ENCODE results near the gene C19orf67.
A peak's percentile ranks its signal among the peaks of the same experiment; 100 is the strongest.

Gene C19orf67

DNA sequence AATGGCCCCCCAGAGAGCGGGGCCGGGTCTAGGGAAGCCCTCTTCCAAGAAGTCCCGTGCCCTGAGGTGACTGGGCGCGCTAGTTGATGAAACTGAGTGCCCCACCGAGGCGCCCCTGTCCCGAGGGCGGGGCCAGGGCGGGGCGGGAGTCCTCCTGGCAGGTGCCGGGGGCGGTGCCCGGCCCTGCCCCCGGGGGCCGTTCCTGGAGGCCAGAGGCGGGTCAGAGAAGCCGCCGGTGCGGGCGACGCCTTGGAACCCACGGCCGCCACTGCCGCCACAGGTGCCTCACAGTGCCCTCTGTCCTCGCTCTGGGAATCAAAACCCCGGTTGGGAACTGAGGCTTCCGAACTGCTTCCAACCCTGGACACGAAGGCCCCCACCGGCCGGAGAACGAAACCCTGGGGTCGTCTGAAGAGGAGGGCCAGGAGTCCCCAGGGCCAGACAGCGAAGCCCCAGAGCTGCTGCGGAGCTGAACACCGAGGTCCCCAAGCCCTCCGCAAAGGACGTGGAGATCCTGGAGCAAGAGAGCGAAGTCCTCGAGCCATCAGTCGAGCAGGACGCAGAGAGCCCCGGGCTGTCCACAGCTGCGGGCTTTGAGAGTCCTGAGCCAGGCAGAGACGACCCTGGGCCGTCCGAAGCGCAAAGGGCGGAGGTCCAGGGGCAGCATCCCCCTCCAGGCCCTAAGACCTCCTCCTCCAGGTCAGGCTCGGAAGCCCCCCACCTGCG lies 12.9 kb downstream of the C19orf67 start, which contains the start of gene MISP3 (continued):
- TF ChIP-seq, protein P1, sequence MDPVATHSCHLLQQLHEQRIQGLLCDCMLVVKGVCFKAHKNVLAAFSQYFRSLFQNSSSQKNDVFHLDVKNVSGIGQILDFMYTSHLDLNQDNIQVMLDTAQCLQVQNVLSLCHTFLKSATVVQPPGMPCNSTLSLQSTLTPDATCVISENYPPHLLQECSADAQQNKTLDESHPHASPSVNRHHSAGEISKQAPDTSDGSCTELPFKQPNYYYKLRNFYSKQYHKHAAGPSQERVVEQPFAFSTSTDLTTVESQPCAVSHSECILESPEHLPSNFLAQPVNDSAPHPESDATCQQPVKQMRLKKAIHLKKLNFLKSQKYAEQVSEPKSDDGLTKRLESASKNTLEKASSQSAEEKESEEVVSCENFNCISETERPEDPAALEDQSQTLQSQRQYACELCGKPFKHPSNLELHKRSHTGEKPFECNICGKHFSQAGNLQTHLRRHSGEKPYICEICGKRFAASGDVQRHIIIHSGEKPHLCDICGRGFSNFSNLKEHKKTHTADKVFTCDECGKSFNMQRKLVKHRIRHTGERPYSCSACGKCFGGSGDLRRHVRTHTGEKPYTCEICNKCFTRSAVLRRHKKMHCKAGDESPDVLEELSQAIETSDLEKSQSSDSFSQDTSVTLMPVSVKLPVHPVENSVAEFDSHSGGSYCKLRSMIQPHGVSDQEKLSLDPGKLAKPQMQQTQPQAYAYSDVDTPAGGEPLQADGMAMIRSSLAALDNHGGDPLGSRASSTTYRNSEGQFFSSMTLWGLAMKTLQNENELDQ (tag by site-specific recombination; IDR thresholded peaks at IDR 0.05; ENCODE audit: low read depth), result no peak
- no peak for TF ChIP-seq GLI2 (tag by site-specific recombination; IDR thresholded peaks at IDR 0.05; ENCODE audit: borderline replicate concordance, low read depth)
- peak; percentile 26; the same call in 1 of the 2 replicates for TF ChIP-seq ZNF2 (tag by site-specific recombination; IDR thresholded peaks at IDR 0.05)
- peak; percentile 59 for TF ChIP-seq GLIS1 (tag by site-specific recombination; IDR thresholded peaks at IDR 0.05)
- TF ChIP-seq ZNF433 (tag by site-specific recombination; IDR thresholded peaks at IDR 0.05; ENCODE audit: low read depth), result no peak
- no peak for TF ChIP-seq ZNF670 (tag by site-specific recombination; IDR thresholded peaks at IDR 0.05; ENCODE audit: low read depth)
- no peak for TF ChIP-seq TRIM28 (IDR thresholded peaks at IDR 0.05; ENCODE audit: borderline replicate concordance, low read length)
- no peak for TF ChIP-seq ZNF37A (tag by site-specific recombination; IDR thresholded peaks at IDR 0.05)
- TF ChIP-seq ZNF600 (tag by site-specific recombination; IDR thresholded peaks at IDR 0.05), result peak; percentile 17; the same call in 1 of the 2 replicates
- peak; percentile 80 for TF ChIP-seq ZBTB17 (tag by site-specific recombination; IDR thresholded peaks at IDR 0.05)
- TF ChIP-seq, protein P2, sequence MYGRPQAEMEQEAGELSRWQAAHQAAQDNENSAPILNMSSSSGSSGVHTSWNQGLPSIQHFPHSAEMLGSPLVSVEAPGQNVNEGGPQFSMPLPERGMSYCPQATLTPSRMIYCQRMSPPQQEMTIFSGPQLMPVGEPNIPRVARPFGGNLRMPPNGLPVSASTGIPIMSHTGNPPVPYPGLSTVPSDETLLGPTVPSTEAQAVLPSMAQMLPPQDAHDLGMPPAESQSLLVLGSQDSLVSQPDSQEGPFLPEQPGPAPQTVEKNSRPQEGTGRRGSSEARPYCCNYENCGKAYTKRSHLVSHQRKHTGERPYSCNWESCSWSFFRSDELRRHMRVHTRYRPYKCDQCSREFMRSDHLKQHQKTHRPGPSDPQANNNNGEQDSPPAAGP (tag by site-specific recombination; IDR thresholded peaks at IDR 0.05), result peak; percentile 16
- no peak for TF ChIP-seq ZFP41 (tag by site-specific recombination; IDR thresholded peaks at IDR 0.05; ENCODE audit: borderline replicate concordance)
- TF ChIP-seq ZNF292 (tag by site-specific recombination; IDR thresholded peaks at IDR 0.05; ENCODE audit: borderline replicate concordance, low read depth), result no peak
- TF ChIP-seq ZFP69B (tag by site-specific recombination; IDR thresholded peaks at IDR 0.05), result no peak
- no peak for TF ChIP-seq YY1 (tag by site-specific recombination; IDR thresholded peaks at IDR 0.05)
- TF ChIP-seq ZNF274 (IDR thresholded peaks at IDR 0.05; ENCODE audit: low read length), result no peak
- TF ChIP-seq ZNF274 (tag by site-specific recombination; IDR thresholded peaks at IDR 0.05; ENCODE audit: borderline replicate concordance), result no peak
- TF ChIP-seq PRDM1 (tag by site-specific recombination; IDR thresholded peaks at IDR 0.05), result no peak
- TF ChIP-seq GFI1B (tag by site-specific recombination; IDR thresholded peaks at IDR 0.05), result no peak
- TF ChIP-seq ZNF777 (tag by site-specific recombination; IDR thresholded peaks at IDR 0.05; ENCODE audit: borderline replicate concordance), result no peak
- TF ChIP-seq, protein P3, sequence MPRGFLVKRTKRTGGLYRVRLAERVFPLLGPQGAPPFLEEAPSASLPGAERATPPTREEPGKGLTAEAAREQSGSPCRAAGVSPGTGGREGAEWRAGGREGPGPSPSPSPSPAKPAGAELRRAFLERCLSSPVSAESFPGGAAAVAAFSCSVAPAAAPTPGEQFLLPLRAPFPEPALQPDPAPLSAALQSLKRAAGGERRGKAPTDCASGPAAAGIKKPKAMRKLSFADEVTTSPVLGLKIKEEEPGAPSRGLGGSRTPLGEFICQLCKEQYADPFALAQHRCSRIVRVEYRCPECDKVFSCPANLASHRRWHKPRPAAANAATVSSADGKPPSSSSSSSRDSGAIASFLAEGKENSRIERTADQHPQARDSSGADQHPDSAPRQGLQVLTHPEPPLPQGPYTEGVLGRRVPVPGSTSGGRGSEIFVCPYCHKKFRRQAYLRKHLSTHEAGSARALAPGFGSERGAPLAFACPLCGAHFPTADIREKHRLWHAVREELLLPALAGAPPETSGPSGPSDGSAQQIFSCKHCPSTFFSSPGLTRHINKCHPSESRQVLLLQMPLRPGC (tag by site-specific recombination; IDR thresholded peaks at IDR 0.05), result no peak
- TF ChIP-seq BCL11B (tag by site-specific recombination; IDR thresholded peaks at IDR 0.05; ENCODE audit: low read depth), result peak; percentile 47; the same call in 1 of the 2 replicates
- TF ChIP-seq, protein P4, sequence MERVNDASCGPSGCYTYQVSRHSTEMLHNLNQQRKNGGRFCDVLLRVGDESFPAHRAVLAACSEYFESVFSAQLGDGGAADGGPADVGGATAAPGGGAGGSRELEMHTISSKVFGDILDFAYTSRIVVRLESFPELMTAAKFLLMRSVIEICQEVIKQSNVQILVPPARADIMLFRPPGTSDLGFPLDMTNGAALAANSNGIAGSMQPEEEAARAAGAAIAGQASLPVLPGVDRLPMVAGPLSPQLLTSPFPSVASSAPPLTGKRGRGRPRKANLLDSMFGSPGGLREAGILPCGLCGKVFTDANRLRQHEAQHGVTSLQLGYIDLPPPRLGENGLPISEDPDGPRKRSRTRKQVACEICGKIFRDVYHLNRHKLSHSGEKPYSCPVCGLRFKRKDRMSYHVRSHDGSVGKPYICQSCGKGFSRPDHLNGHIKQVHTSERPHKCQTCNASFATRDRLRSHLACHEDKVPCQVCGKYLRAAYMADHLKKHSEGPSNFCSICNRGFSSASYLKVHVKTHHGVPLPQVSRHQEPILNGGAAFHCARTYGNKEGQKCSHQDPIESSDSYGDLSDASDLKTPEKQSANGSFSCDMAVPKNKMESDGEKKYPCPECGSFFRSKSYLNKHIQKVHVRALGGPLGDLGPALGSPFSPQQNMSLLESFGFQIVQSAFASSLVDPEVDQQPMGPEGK (tag by site-specific recombination; IDR thresholded peaks at IDR 0.05), result peak; percentile 18
- TF ChIP-seq SP7 (tag by site-specific recombination; IDR thresholded peaks at IDR 0.05), result 0 out of 2 replicates have a peak, but pooled peaks have one; percentile 15
- TF ChIP-seq, protein P5, sequence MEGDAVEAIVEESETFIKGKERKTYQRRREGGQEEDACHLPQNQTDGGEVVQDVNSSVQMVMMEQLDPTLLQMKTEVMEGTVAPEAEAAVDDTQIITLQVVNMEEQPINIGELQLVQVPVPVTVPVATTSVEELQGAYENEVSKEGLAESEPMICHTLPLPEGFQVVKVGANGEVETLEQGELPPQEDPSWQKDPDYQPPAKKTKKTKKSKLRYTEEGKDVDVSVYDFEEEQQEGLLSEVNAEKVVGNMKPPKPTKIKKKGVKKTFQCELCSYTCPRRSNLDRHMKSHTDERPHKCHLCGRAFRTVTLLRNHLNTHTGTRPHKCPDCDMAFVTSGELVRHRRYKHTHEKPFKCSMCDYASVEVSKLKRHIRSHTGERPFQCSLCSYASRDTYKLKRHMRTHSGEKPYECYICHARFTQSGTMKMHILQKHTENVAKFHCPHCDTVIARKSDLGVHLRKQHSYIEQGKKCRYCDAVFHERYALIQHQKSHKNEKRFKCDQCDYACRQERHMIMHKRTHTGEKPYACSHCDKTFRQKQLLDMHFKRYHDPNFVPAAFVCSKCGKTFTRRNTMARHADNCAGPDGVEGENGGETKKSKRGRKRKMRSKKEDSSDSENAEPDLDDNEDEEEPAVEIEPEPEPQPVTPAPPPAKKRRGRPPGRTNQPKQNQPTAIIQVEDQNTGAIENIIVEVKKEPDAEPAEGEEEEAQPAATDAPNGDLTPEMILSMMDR (tag by site-specific recombination; IDR thresholded peaks at IDR 0.05), result no peak; the same call in 1 of the 2 replicates
- no peak for TF ChIP-seq ZNF747 (tag by site-specific recombination; IDR thresholded peaks at IDR 0.05)
- no peak for TF ChIP-seq ZNF521 (tag by site-specific recombination; IDR thresholded peaks at IDR 0.05)
- TF ChIP-seq ZNF155 (tag by site-specific recombination; IDR thresholded peaks at IDR 0.05), result no peak
- no peak for TF ChIP-seq TCF7L2 (IDR thresholded peaks at IDR 0.05; ENCODE audit: borderline replicate concordance, low read depth, low read length)
- TF ChIP-seq ZBTB8A (tag by site-specific recombination; IDR thresholded peaks at IDR 0.05), result peak; percentile 3; the same call in 1 of the 2 replicates
- TF ChIP-seq KLF7 (tag by site-specific recombination; IDR thresholded peaks at IDR 0.05; ENCODE audit: borderline replicate concordance), result peak; percentile 17; the same call in 1 of the 2 replicates
- TF ChIP-seq ZNF416 (tag by site-specific recombination; IDR thresholded peaks at IDR 0.05), result no peak
- no peak for TF ChIP-seq ZNF501 (tag by site-specific recombination; IDR thresholded peaks at IDR 0.05)
